K562 (cell line): ENCODE results near the gene LSP1. TPM values are rescaled to one million over a fixed set of nuclear protein-coding genes. Genes with fewer than 3 reads are reported as not detected.

Experiments used
- ATAC-seq: fragments of 200-7000 bp; cut with Tn5 transposase; 3 replicates; pipeline ENCODE4 v1.9.1; 2020; ENCODE audit warnings: moderate library complexity
- BruUV-seq: library from RNA; stranded (reverse); fragments of 400-500 nt; replicated peaks from 2 replicates; lab custom pipeline; 2021; lab: Mats Ljungman, UMichigan
- CTCF ChIA-PET: fragments of 300-600 bp; formaldehyde crosslinking; extraction: SDS; loops from one replicate; lab custom pipeline; 2021; ENCODE audit warnings: low intra/inter-chr PET ratio; lab: Yijun Ruan, JAX
- POLR2A ChIA-PET: fragments of 300-600, 350-650 bp; sonication (Branson Sonifier 250); formaldehyde crosslinking; extraction: SDS; loops from one replicate; lab custom pipeline; 2021; ENCODE audit warnings: antibody characterized with exemption, inconsistent platforms; lab: Yijun Ruan, JAX
- DNase-seq, 4 experiments: peaks; one replicate each; pipeline versions ENCODE4 v3.0.0 to v3.0.0-alpha.2; 2011 to 2018; ENCODE audit warnings: low spot score in 3 of 4, mixed read lengths in 3 of 4; ENCODE audit errors: extremely low read depth in 1 of 4
- FAIRE-seq: peaks from 2 replicates; lab custom pipeline; 2011; peaks lifted over from hg19 to GRCh38; lab: Jason Lieb, UNC
- H2AFZ ChIP-seq: 2 replicates; pipeline ENCODE4 v1.6.0; 2011; ENCODE audit warnings: low read depth, low read length, control low read depth, inconsistent platforms
- H3K27ac ChIP-seq: fragments of 200-600 bp; 3 replicates; pipeline ENCODE4 v1.8.0; 2011; ENCODE audit warnings: low read depth, mild to moderate bottlenecking, control low read depth, inconsistent platforms, low read length, moderate library complexity, mixed read lengths; ENCODE audit errors: extremely low read depth
- H3K27me3 ChIP-seq, 2 experiments: fragments of 300-600 bp in 1 of 2; 2 replicates in 1 of 2; 3 replicates in 1 of 2; pipeline versions ENCODE4 v1.6.0 to v1.8.0; 2011; ENCODE audit warnings: inconsistent platforms in 2 of 2, low read length in 2 of 2, mild to moderate bottlenecking in 1 of 2, mixed read lengths in 1 of 2, moderate library complexity in 1 of 2; ENCODE audit not compliant: control insufficient read depth in 2 of 2, insufficient read depth in 2 of 2
- H3K36me3 ChIP-seq: fragments of 300-600 bp; 3 replicates; pipeline ENCODE4 v1.8.0; 2011; ENCODE audit warnings: mild to moderate bottlenecking, low read length, inconsistent platforms; ENCODE audit not compliant: control insufficient read depth, insufficient read depth
- H3K4me1 ChIP-seq, 2 experiments: fragments of 200-600 bp in 1 of 2; replicated peaks in 1 of 2; 2 replicates in 1 of 2; 3 replicates in 1 of 2; pipeline versions ENCODE4 v1.5.1 to v1.8.0; 2011; ENCODE audit warnings: inconsistent platforms in 2 of 2, low read length in 2 of 2, mild to moderate bottlenecking in 1 of 2, mixed read lengths in 1 of 2, moderate library complexity in 1 of 2; ENCODE audit not compliant: control insufficient read depth in 2 of 2, insufficient read depth in 2 of 2
- H3K4me2 ChIP-seq: 2 replicates; pipeline ENCODE4 v1.6.1; 2011; ENCODE audit warnings: low read length, control low read depth, inconsistent platforms, mixed read lengths; ENCODE audit not compliant: insufficient read depth
- H3K4me3 ChIP-seq: fragments of 200-600 bp; sonication (generic), shearing (Covaris generic); 2 replicates; pipeline ENCODE4 v1.5.1; 2016; ENCODE audit warnings: control low read depth, inconsistent platforms
- H3K79me2 ChIP-seq: fragments of 200-600 bp; 3 replicates; pipeline ENCODE4 v1.8.0; 2011; ENCODE audit warnings: low read length, inconsistent platforms; ENCODE audit not compliant: control insufficient read depth, insufficient read depth
- H3K9ac ChIP-seq, 2 experiments: 2 replicates each; pipeline versions ENCODE4 v1.6.0 to v1.6.1; 2011; ENCODE audit warnings: low read depth in 2 of 2, low read length in 2 of 2, control low read depth in 1 of 2, inconsistent platforms in 1 of 2, mild to moderate bottlenecking in 1 of 2, mixed read lengths in 1 of 2; ENCODE audit not compliant: insufficient read depth in 1 of 2
- H3K9me1 ChIP-seq: one replicate; pipeline ENCODE4 v1.6.0; 2011; ENCODE audit warnings: inconsistent platforms, mild to moderate bottlenecking, low read length, moderate library complexity; ENCODE audit not compliant: control insufficient read depth, insufficient read depth
- H3K9me3 ChIP-seq: replicated peaks from 2 replicates; pipeline ENCODE4 v1.5.1; 2011; ENCODE audit warnings: low read depth, low read length, inconsistent platforms; ENCODE audit not compliant: control insufficient read depth, insufficient read depth
- H4K20me1 ChIP-seq: replicated peaks from 2 replicates; pipeline ENCODE4 v1.6.1; 2011; ENCODE audit warnings: low read length, inconsistent platforms, mixed read lengths; ENCODE audit not compliant: control insufficient read depth, insufficient read depth
- AFF1 ChIP-seq, 2 experiments: fragments of 450-650 bp; IDR thresholded peaks; 2 replicates each; pipeline ENCODE4 v1.6.1; 2018; ENCODE audit warnings: mild to moderate bottlenecking in 2 of 2, low read depth in 1 of 2; ENCODE audit not compliant: partially characterized antibody in 2 of 2
- ATF7 ChIP-seq: fragments of 450-650 bp; IDR thresholded peaks from 2 replicates; pipeline ENCODE4 v1.7.1; 2014; ENCODE audit warnings: mild to moderate bottlenecking, moderate library complexity
- CBX1 ChIP-seq: sonication (generic); IDR thresholded peaks from 2 replicates; pipeline ENCODE4 v1.6.1; 2016; ENCODE audit warnings: antibody characterized with exemption, low read depth, mild to moderate bottlenecking
- CSDE1 ChIP-seq, 2 experiments: fragments of 450-650 bp; IDR thresholded peaks; 2 replicates each; pipeline ENCODE4 v1.6.1; 2016; ENCODE audit warnings: mild to moderate bottlenecking in 1 of 2
- GTF2B ChIP-seq: IDR thresholded peaks from 2 replicates; pipeline ENCODE4 v1.6.1; 2011; ENCODE audit not compliant: insufficient read length; ENCODE audit errors: extremely low read depth
- GTF2E2 ChIP-seq: fragments of 200-800 bp; sonication (Bioruptor generic); IDR thresholded peaks from 2 replicates; pipeline ENCODE4 v1.6.1; 2016; ENCODE audit warnings: missing genetic modification characterization, missing compliant biosample characterization
- RBM25 ChIP-seq: fragments of 200-400 bp; formaldehyde crosslinking; IDR thresholded peaks from 2 replicates; pipeline ENCODE4 v1.6.1; 2018; ENCODE audit warnings: low read length, low read depth, moderate library complexity; ENCODE audit not compliant: severe bottlenecking
- SAFB2 ChIP-seq: fragments of 200-400 bp; formaldehyde crosslinking; IDR thresholded peaks from 2 replicates; pipeline ENCODE4 v1.6.1; 2018; ENCODE audit warnings: borderline replicate concordance, low read length, low read depth, moderate library complexity; ENCODE audit not compliant: severe bottlenecking
- TAF1 ChIP-seq: IDR thresholded peaks from 2 replicates; pipeline ENCODE4 v1.6.1; 2011; ENCODE audit warnings: mild to moderate bottlenecking, low read length, moderate library complexity; ENCODE audit not compliant: insufficient read depth, control insufficient read depth, severe bottlenecking; ENCODE audit errors: extremely low read depth
- ZNF143 ChIP-seq: sonication (generic); formaldehyde crosslinking; IDR thresholded peaks from 2 replicates; pipeline ENCODE4 v1.9.0; 2022; ENCODE audit warnings: mild to moderate bottlenecking, missing genetic modification reagents
- ZNF165 ChIP-seq: fragments of 250-450 bp; sonication (Bioruptor Pico); IDR thresholded peaks from 2 replicates; pipeline ENCODE4 v1.4.0; 2020; ENCODE audit warnings: borderline replicate concordance
- WGBS: fragments of 100-300 bp; shearing (Covaris generic); methylation state at CpG from one replicate; pipeline ENCODE4 v1.1.6; 2016; ENCODE audit warnings: low coverage, mixed read lengths; ENCODE audit not compliant: insufficient coverage; ENCODE audit errors: missing lambda C conversion rate; 5-methylcytosine and 5-hydroxymethylcytosine counted together
- in situ Hi-C: fragments of 300-500 bp; cut with MboI; formaldehyde crosslinking; loops from 4 replicates; pipeline ENCODE4 v1.15.0; 2018; ENCODE audit warnings: inconsistent platforms, mixed read lengths
- intact Hi-C: fragments of 100-400 bp; cut with micrococcal nuclease; formaldehyde crosslinking; loops from 2 replicates; pipeline ENCODE4 v1.14.2; 2022
- polyA plus RNA-seq, 8 experiments: library from polyadenylated mRNA; depleted of rRNA in 4 of 8; stranded (reverse) in 5 of 8; unstranded in 3 of 8; fragments of >200 nt; fragmentation: Nextera tagmentation in 2 of 8; fragmentation: Illumina TruSeq in 1 of 8; extraction: Ambion mirVana in 2 of 8; extraction: Trizol in 1 of 8; gene quantifications; 2 replicates each; pipeline versions ENCODE4 v1.2.1 to v1.2.3, GENCODE V29; 2011 to 2014; ENCODE audit warnings: inconsistent platforms in 1 of 8, missing spikeins in 1 of 8
- total RNA-seq, 7 experiments: library from RNA; depleted of rRNA in 6 of 7; stranded (reverse); fragments of >200 nt in 6 of 7; fragmentation: Illumina TruSeq in 2 of 7; extraction: Trizol in 2 of 7; gene quantifications; 2 replicates each; pipeline versions ENCODE4 v1.2.1 to v1.2.3, GENCODE V29; 2011 to 2021; ENCODE audit warnings: low replicate concordance in 1 of 7
- TF ChIP-seq, protein P1 (sequence below), 2 experiments: IDR thresholded peaks; 2 replicates each; pipeline ENCODE4 v1.6.1; 2011; ENCODE audit warnings: borderline replicate concordance in 1 of 2, control low read depth in 1 of 2, low read depth in 1 of 2, low read length in 1 of 2, mild to moderate bottlenecking in 1 of 2, mixed read lengths in 1 of 2, moderate library complexity in 1 of 2; ENCODE audit not compliant: insufficient read depth in 1 of 2, insufficient read length in 1 of 2, poor library complexity in 1 of 2, severe bottlenecking in 1 of 2; ENCODE audit errors: extremely low read depth in 1 of 2

LSP1 gene
- total and polyA plus RNA-seq, 9 of the 15 experiments (the other 6 are each of a cell fraction or from before 2014, with no cell fraction given) = 0.08 to 2.9 (median 0.65) TPM; not detected in 2

DNA sequence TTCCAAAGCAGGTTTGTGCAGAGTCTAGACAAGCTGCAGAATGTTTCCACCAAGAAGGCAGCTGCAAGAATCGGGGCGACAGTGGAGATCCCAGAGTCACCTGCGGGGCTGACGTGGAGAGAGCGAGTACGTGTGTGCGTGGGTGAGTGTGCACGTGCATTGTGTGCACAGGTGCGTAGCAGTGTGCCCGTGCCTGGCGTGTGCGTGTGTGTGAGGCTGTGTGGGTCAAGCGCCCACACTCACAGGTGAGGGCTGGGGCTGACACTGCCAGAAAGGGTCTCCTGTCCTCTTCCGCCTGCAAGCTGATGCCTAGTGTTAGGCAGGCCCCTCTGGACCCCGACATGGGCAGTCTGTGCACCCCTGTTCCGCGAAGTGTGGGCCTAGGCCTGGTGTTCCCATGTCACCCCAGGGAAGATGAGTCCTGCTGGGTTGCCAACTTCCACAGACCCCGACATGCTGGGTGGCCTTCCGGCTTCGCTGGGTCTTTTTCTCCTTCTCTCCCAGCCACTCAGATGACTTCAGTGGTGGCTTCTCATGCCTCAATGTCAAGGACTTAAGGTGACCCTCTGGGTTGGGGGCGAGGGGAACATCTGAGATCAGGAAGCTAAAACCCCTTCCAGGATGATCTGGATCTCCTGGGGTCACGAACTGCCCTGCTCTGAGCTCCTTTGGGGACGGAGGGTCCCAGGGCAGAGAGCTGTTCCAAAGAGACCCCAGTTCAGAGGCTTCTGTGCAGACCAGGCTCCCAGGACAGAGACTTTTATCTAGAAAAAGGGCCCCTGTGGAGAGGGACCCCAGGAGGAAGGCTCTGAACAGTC lies 28.5 kb upstream of the LSP1 start:
- Histone ChIP-seq H3K79me2 (no peaks in the 10 kb centered on the region), H3K9me1 (no peaks in the 10 kb centered on the region), H3K27me3 (peaks cover 0 to 35% of the 10 kb centered on the region in 2 experiments; a peak in 2 of 5 replicates), H2AFZ (no peak overlapping the region), H3K4me2 (no peak overlapping the region), H3K36me3 (no peaks in the 10 kb centered on the region), H3K9ac (no peak overlapping the region), H3K4me1 (peaks cover 0 to 29% of the 10 kb centered on the region in 2 experiments; a peak in 2 of 5 replicates), H3K9me3 (no peaks in the 10 kb centered on the region), H4K20me1 (no peaks in the 10 kb centered on the region; the same call in none of the 2 replicates), H3K27ac (no peak overlapping the region), H3K4me3 (no peak overlapping the region)
- CTCF ChIA-PET = interaction anchor here (0.6 to 2.6 kb wide), 5 partner anchors 62 to 330 kb away, joined by 3 to 19 read pairs (median 4); no protein-coding TSS in a partner anchor
- no TSS peak for BruUV-seq
- POLR2A ChIA-PET = interaction anchor here (0.5 to 1.0 kb wide), 2 partner anchors 9 to 425 kb away, joined by 3 read pairs; no protein-coding TSS in a partner anchor
- DNase-seq (no peak), ATAC-seq (no peak), FAIRE-seq (no peak)
- intact Hi-C loops (loop anchor here (5.0 kb wide), 1 partner anchor 328 kb away; no protein-coding TSS in a partner anchor), in situ Hi-C loops (loop anchor here (5.0 kb wide), 1 partner anchor 127 kb away; the partner anchor contains the start of gene KRTAP5-6)
- 15% methylated on average over 23 of the region's 23 CpGs for WGBS
- no peak for TF ChIP-seq GTF2B
- TF ChIP-seq ZNF143 (CRISPR knock-in tag) = no peak
- TF ChIP-seq SAFB2 = no peak
- TF ChIP-seq ZNF165 (CRISPR knock-in tag) = no peak
- TF ChIP-seq, protein P1, sequence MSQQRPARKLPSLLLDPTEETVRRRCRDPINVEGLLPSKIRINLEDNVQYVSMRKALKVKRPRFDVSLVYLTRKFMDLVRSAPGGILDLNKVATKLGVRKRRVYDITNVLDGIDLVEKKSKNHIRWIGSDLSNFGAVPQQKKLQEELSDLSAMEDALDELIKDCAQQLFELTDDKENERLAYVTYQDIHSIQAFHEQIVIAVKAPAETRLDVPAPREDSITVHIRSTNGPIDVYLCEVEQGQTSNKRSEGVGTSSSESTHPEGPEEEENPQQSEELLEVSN (IDR thresholded peaks at IDR 0.05; ENCODE audit: borderline replicate concordance in 1 of 2, extremely low read depth in 1 of 2, insufficient read depth in 1 of 2, insufficient read length in 1 of 2, low read depth in 1 of 2, low read length in 1 of 2, poor library complexity in 1 of 2, severe bottlenecking in 1 of 2) = no peak
- no peak for TF ChIP-seq ATF7
- TF ChIP-seq CSDE1 (IDR thresholded peaks at IDR 0.05) = no peak
- no peak for TF ChIP-seq TAF1
- no peak for TF ChIP-seq AFF1 (IDR thresholded peaks at IDR 0.05; ENCODE audit: low read depth in 1 of 2, partially characterized antibody in 2 of 2)
- no peak for TF ChIP-seq CBX1
- TF ChIP-seq GTF2E2 (tag) = no peak
- no peak for TF ChIP-seq RBM25
